CD4-positive, CD25-positive, alpha-beta regulatory T cell (primary cell): Measurements from ENCODE around the gene GABPB1. TPM values are rescaled to one million over a fixed set of nuclear protein-coding genes. Genes with fewer than 3 reads are reported as not detected.
A peak's percentile ranks its signal among the peaks of the same experiment; 100 is the strongest.
"Not testable (repeated sequence)": the region's sequence is repeated elsewhere in the genome, so short reads cannot be mapped to it uniquely, and the experiment has no call there.

Experiments
- ATAC-seq, 2 donors: fragments of 150-1000 bp; cut with Tn5 transposase; one replicate each; pipeline ENCODE4 v1.10.0; 2021; ENCODE audit warnings: low read depth in 2 of 2, moderate number of reproducible peaks in 2 of 2, moderate library complexity in 1 of 2
- DNase-seq, 3 donors: peaks; one replicate each; pipeline versions ENCODE4 v3.0.0 to v3.0.0-alpha.2; 2012 to 2022; ENCODE audit warnings: mixed read lengths in 1 of 3
- H3K27ac ChIP-seq: one replicate; pipeline ENCODE4 v1.7.0; 2013; ENCODE audit warnings: mild to moderate bottlenecking, low read length; ENCODE audit not compliant: insufficient read depth, poor library complexity, severe bottlenecking
- H3K27me3 ChIP-seq: one replicate; pipeline ENCODE4 v1.7.0; 2013; ENCODE audit warnings: low read length; ENCODE audit not compliant: control insufficient read depth, insufficient read depth
- H3K36me3 ChIP-seq: one replicate; pipeline ENCODE4 v1.7.0; 2013; ENCODE audit warnings: mild to moderate bottlenecking, low read length, moderate library complexity; ENCODE audit not compliant: control insufficient read depth, insufficient read depth
- H3K4me1 ChIP-seq: 2 replicates; pipeline ENCODE4 v1.7.0; 2013; ENCODE audit warnings: mild to moderate bottlenecking, low read length; ENCODE audit not compliant: insufficient read depth, control insufficient read depth, poor library complexity, severe bottlenecking
- H3K4me3 ChIP-seq: one replicate; pipeline ENCODE4 v1.7.0; 2013; ENCODE audit warnings: low read depth, mild to moderate bottlenecking, low read length, moderate library complexity
- H3K9me3 ChIP-seq, 2 experiments: 1 replicate in 1 of 2; 2 replicates in 1 of 2; pipeline ENCODE4 v1.7.0; 2013; ENCODE audit warnings: low read length in 2 of 2, mild to moderate bottlenecking in 1 of 2, moderate library complexity in 1 of 2; ENCODE audit not compliant: control insufficient read depth in 2 of 2
- H3K27ac Mint-ChIP-seq, 3 donors: one replicate each; pipeline ENCODE4 v1.8.0; 2020 to 2022; ENCODE audit warnings: mild to moderate bottlenecking in 3 of 3, mixed read lengths in 3 of 3, moderate library complexity in 2 of 3
- H3K27me3 Mint-ChIP-seq: one replicate; pipeline ENCODE4 v1.8.0; 2022; ENCODE audit warnings: mild to moderate bottlenecking, mixed read lengths
- H3K36me3 Mint-ChIP-seq: one replicate; pipeline ENCODE4 v1.8.0; 2020; ENCODE audit warnings: mixed read lengths
- H3K4me1 Mint-ChIP-seq, 4 donors: one replicate each; pipeline ENCODE4 v1.8.0; 2020 to 2022; ENCODE audit warnings: mixed read lengths in 4 of 4, mild to moderate bottlenecking in 1 of 4
- H3K4me3 Mint-ChIP-seq, 4 donors: one replicate each; pipeline ENCODE4 v1.8.0; 2020 to 2022; ENCODE audit warnings: mild to moderate bottlenecking in 4 of 4, mixed read lengths in 4 of 4, moderate library complexity in 3 of 4
- H3K9me3 Mint-ChIP-seq, 7 donors: one replicate each; pipeline ENCODE4 v1.8.0; 2020 to 2022; ENCODE audit warnings: mixed read lengths in 7 of 7, mild to moderate bottlenecking in 3 of 7, moderate library complexity in 2 of 7
- polyA plus RNA-seq, 4 donors: library from polyadenylated mRNA; unstranded; fragments of 300-500 nt; fragmentation: Illumina TruSeq; gene quantifications; one replicate each; pipeline ENCODE4 v1.2.3, GENCODE V29; 2021
- total RNA-seq: library from RNA; stranded (reverse); gene quantifications from one replicate; pipeline ENCODE4 v1.2.3, GENCODE V29; 2022

GABPB1 gene
- total and polyA plus RNA-seq, 5 donors from 2014 or later = 29.9 to 38.3 (median 31.2) TPM

DNA sequence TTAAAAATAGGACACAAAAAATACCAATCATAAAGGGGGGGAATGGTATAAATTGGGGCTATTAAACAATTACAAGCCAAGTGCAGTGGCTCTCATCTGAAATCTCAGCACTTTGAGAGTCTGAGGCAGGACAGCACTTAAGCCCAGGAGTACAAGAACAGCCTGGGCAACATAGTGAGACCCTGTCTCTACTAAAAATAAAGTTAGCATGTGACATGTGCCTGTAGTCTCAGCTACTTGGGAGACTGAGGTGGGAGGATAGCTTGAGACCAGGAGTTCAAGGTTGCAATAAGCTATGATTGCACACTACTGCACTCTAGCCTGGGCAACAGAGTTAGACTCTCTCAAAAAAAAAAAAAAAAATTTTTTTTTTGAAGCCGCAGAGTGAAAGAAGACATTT lies 23.8 kb upstream of the GABPB1 start:
- H3K4me1 ChIP-seq = no peaks in the 10 kb centered on the region
- H3K27ac Mint-ChIP-seq = no peak overlapping the region
- H3K27ac ChIP-seq = no peak overlapping the region
- H3K9me3 ChIP-seq = no peaks in the 10 kb centered on the region
- ATAC-seq (no peak), DNase-seq (no peak)
- no peaks in the 10 kb centered on the region for H3K36me3 ChIP-seq
- no peak overlapping the region for H3K4me3 Mint-ChIP-seq
- H3K27me3 ChIP-seq = no peaks in the 10 kb centered on the region
- H3K4me1 Mint-ChIP-seq = peaks cover 2 to 11% (median 7%) of the 10 kb centered on the region in 4 donors
- peaks cover 7% of the 10 kb centered on the region for H3K36me3 Mint-ChIP-seq
- H3K27me3 Mint-ChIP-seq = no peaks in the 10 kb centered on the region
- H3K9me3 Mint-ChIP-seq = peaks cover 0 to 2% (median 0%) of the 10 kb centered on the region in 7 donors
- H3K4me3 ChIP-seq = no peak overlapping the region

DNA sequence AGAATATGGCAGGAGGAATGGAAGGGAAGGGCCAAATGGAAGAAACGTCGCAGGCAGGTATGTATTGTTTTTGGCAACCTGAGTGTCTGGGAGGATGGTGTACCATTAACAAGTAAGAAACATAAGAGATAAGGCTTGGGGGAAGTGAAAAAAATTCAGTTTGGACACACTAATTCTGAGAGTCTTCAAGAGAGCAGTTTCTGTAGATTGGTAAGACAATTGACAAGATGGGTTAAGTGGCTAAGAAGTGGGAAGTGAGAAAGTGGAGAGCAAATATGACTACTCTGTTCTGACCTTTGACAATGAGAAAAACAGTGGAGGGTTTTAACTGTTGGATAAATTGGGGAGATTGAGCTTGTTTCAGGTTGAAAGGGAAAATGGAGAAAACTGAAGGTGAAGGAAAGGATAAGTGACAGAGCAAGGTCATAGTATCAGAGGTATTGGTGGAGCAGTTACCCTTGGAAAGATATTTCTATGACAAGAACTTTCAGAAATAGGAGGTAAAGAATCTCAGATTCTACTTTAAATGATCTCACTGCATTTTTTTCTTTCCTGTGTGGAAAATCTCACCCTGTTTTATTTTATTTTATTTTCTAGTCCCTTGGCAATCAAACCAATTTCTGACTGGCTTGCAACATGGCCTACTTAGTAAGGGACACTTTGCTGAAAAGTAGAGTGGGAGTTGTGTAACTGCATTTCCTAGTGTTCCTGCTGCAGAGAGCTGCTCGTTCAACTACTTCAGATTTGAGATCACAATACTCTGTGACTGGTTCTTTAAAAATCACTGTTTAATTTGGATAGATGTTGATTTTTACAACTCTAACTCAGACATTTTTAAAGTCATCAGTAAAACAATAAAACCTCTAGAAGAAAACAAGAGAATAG lies 23.1 kb upstream of the GABPB1 start:
- H3K36me3 ChIP-seq = no peaks in the 10 kb centered on the region
- no peak overlapping the region for H3K27ac ChIP-seq
- peak in 1 of 2 donors; percentile 31 for ATAC-seq
- no peaks in the 10 kb centered on the region for H3K9me3 ChIP-seq
- no peak overlapping the region for H3K4me3 ChIP-seq
- DNase-seq = peak in 1 of 3 donors; percentile 37
- Mint-ChIP-seq H3K36me3 (peaks cover 7% of the 10 kb centered on the region), H3K27me3 (no peaks in the 10 kb centered on the region), H3K9me3 (peaks cover 0 to 2% (median 0%) of the 10 kb centered on the region in 7 donors), H3K27ac (peak overlapping the region in 1 of 3 donors; percentile 1), H3K4me1 (peaks cover 2 to 11% (median 7%) of the 10 kb centered on the region in 4 donors), H3K4me3 (no peak overlapping the region)
- H3K4me1 ChIP-seq = no peaks in the 10 kb centered on the region
- H3K27me3 ChIP-seq = no peaks in the 10 kb centered on the region

DNA sequence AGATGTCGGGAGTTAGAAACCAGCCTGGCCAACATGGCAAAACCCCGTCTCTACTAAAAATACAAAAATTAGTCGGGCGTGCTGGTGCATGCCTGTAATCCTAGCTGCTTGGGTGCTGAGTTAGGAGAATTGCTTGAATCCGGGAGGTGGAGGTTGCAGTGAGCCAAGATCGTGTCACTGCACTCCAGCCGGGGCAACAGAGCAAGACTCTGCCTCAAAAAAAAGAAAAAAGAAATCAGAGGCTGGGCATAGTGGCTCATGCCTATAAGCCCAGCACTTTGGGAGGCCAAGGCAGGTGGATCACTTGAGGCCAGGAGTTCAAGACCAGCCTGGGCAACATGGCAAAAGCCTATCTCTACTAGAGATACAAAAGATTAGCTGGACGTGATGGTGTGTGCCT lies 14.6 kb upstream of the GABPB1 start:
- H3K27ac ChIP-seq, ATAC-seq, H3K4me1 Mint-ChIP-seq, H3K27me3 ChIP-seq, H3K9me3 Mint-ChIP-seq, DNase-seq, H3K4me3 Mint-ChIP-seq, H3K9me3 ChIP-seq, H3K27ac Mint-ChIP-seq, H3K27me3 Mint-ChIP-seq, H3K4me1 ChIP-seq, H3K36me3 ChIP-seq, H3K4me3 ChIP-seq: not testable (repeated sequence)
- H3K36me3 Mint-ChIP-seq = peaks cover 16% of the 10 kb centered on the region

DNA sequence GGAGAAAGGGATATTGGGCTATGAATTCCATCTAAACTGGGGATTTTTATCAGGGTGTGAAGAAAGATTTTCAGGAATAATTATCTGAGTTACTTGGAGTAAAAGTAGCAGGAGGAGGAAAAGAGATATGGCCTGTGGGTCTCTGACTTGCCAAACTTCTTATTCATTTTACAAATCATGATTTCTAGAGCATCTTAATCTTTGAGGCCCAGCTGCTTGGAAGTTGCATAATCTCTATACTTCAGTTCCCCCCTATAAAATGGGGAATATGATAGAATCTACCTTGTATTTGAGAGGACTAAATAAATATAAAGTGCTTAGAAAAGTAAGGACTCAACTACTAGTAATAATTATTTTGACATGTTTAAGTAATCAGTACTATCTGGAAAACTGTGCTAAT lies 11.0 kb upstream of the GABPB1 start:
- Mint-ChIP-seq H3K27me3 (no peaks in the 10 kb centered on the region), H3K27ac (peak overlapping the region in 2 of 3 donors; percentile 16 to 75), H3K4me1 (peaks cover 0 to 35% (median 13%) of the 10 kb centered on the region in 4 donors), H3K9me3 (no peaks in the 10 kb centered on the region), H3K4me3 (no peak overlapping the region), H3K36me3 (peaks cover 25% of the 10 kb centered on the region)
- H3K4me3 ChIP-seq = no peak overlapping the region
- H3K27me3 ChIP-seq = no peaks in the 10 kb centered on the region
- H3K4me1 ChIP-seq = no peaks in the 10 kb centered on the region
- H3K27ac ChIP-seq = no peak overlapping the region
- peaks cover 9% of the 10 kb centered on the region for H3K36me3 ChIP-seq
- ATAC-seq (no peak), DNase-seq (no peak)
- no peaks in the 10 kb centered on the region for H3K9me3 ChIP-seq

DNA sequence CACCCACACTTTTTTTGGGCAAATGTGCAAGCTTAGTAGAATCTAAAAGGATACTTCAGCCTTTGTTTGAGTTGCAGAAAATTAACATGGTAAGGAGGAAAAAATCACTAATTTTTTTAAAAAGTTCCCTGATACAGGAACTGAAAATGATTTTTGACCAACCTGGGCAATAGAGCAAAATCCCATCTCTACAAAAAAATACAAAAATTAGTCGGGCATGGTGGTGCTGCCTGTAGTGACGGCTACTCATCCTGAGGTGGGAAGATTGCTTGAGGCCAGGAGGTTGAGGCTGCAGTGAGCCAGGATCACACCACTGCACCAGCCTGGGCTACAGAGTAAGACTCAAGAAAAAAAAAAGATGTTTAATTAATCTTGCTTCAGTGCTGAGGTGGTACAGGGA lies 10.6 kb upstream of the GABPB1 start:
- H3K27me3 Mint-ChIP-seq = no peaks in the 10 kb centered on the region
- DNase-seq = no peak

DNA sequence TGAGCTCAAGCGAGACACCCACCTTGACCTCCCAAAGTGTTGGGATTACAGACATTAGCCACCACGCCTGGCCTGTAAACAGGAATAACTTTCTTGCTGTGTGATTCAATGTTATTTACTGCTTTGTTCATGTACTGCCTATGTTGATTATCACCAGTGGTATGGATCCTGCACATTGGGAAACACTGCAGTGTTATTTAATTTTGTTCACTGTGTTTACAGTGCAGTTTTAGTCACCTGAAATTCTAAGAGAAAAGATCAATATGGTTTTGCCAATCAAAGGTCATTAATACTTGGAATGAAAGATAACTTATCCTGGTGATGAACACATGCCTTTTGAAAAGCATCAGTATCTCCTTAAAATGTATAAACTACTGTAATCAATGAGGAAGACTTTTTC lies 8.6 kb upstream of the GABPB1 start:
- Histone ChIP-seq H3K9me3 (no peaks in the 10 kb centered on the region), H3K4me1 (peaks cover 7% of the 10 kb centered on the region), H3K36me3 (peaks cover 17% of the 10 kb centered on the region), H3K27me3 (no peaks in the 10 kb centered on the region), H3K4me3 (no peak overlapping the region), H3K27ac (no peak overlapping the region)
- no peak overlapping the region for H3K4me3 Mint-ChIP-seq
- H3K4me1 Mint-ChIP-seq = peaks cover 4 to 48% (median 17%) of the 10 kb centered on the region in 4 donors
- no peaks in the 10 kb centered on the region for H3K27me3 Mint-ChIP-seq
- H3K27ac Mint-ChIP-seq = peak overlapping the region in 2 of 3 donors; percentile 16 to 52
- H3K36me3 Mint-ChIP-seq = peaks cover 32% of the 10 kb centered on the region
- ATAC-seq = no peak
- no peak for DNase-seq
- H3K9me3 Mint-ChIP-seq = no peaks in the 10 kb centered on the region

More for the DNA sequence above, 10.6 kb upstream of the GABPB1 start:
- no peak overlapping the region for H3K4me3 ChIP-seq
- H3K27ac ChIP-seq = no peak overlapping the region
- peaks cover 0 to 38% (median 13%) of the 10 kb centered on the region in 4 donors for H3K4me1 Mint-ChIP-seq
- no peaks in the 10 kb centered on the region for H3K9me3 ChIP-seq
- H3K36me3 Mint-ChIP-seq = peaks cover 25% of the 10 kb centered on the region
- no peaks in the 10 kb centered on the region for H3K27me3 ChIP-seq
- H3K9me3 Mint-ChIP-seq = no peaks in the 10 kb centered on the region
- H3K4me1 ChIP-seq = no peaks in the 10 kb centered on the region
- H3K4me3 Mint-ChIP-seq = no peak overlapping the region
- peaks cover 12% of the 10 kb centered on the region for H3K36me3 ChIP-seq
- H3K27ac Mint-ChIP-seq = peak overlapping the region in 2 of 3 donors; percentile 16 to 75
- ATAC-seq = no peak

DNA sequence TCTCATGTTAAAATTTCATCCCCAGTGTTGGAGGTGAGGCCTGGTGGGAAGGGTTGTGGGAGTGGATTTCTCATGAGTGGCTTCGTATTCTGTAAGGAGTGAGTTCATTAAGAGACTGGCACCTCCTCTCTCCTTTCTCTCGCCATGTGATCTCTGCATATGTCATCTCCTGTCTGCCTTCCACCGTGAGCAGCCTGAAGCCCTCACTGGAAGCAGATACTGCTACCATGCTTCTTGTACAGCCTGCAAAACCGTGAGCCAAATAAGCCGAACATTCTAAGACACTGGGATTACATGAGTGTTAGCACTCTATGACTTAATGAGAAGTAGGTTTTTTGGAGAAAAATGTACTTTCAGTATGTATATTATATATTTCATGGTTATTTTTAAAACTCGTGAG lies 6.8 kb upstream of the GABPB1 start:
- Mint-ChIP-seq H3K4me1 (peaks cover 12 to 62% (median 26%) of the 10 kb centered on the region in 4 donors), H3K27me3 (no peaks in the 10 kb centered on the region), H3K4me3 (peak overlapping the region in 2 of 4 donors; percentile 48 to 59), H3K9me3 (no peaks in the 10 kb centered on the region), H3K27ac (peak overlapping the region; percentile 28 to 77 (median 70)), H3K36me3 (peaks cover 41% of the 10 kb centered on the region)
- no peaks in the 10 kb centered on the region for H3K27me3 ChIP-seq
- peaks cover 16% of the 10 kb centered on the region for H3K4me1 ChIP-seq
- H3K27ac ChIP-seq = no peak overlapping the region
- ATAC-seq (no peak), DNase-seq (no peak)
- H3K4me3 ChIP-seq = no peak overlapping the region
- H3K9me3 ChIP-seq = no peaks in the 10 kb centered on the region
- peaks cover 17% of the 10 kb centered on the region for H3K36me3 ChIP-seq
